C4-2B (cell line): ENCODE results near the gene OPCML.

Source experiments
- H3K27ac ChIP-seq: fragments of 450-650 bp; 2 replicates; pipeline ENCODE4 v1.5.1; 2017
- CTCF ChIP-seq: fragments of 450-650 bp; conservative IDR thresholded peaks from 2 replicates; pipeline ENCODE4 v1.5.1; 2017; ENCODE audit warnings: mild to moderate bottlenecking
- ZFX ChIP-seq: fragments of 450-650 bp; IDR thresholded peaks from 2 replicates; pipeline ENCODE4 v1.6.1; 2017

Gene OPCML

GRCh38 chr11:133232665-133233064, 299.6 kb downstream of the OPCML start:
- TF ChIP-seq ZFX (no peak), CTCF (no peak)

GRCh38 chr11:133230431-133230830, 301.9 kb downstream of the OPCML start:
- no peak for TF ChIP-seq CTCF
- no peak for TF ChIP-seq ZFX

More at GRCh38 chr11:133232665-133233064, 299.6 kb downstream of the OPCML start:
- no peak overlapping the region for H3K27ac ChIP-seq

GRCh38 chr11:133228471-133229329, 303.6 kb downstream of the OPCML start:
- H3K27ac ChIP-seq = no peak overlapping the region
- TF ChIP-seq CTCF = no peak
- TF ChIP-seq ZFX = no peak

More at GRCh38 chr11:133230431-133230830, 301.9 kb downstream of the OPCML start:
- H3K27ac ChIP-seq = no peak overlapping the region

GRCh38 chr11:133227632-133228111, 304.6 kb downstream of the OPCML start:
- TF ChIP-seq CTCF (no peak), ZFX (no peak)

GRCh38 chr11:133224271-133224670, 308.0 kb downstream of the OPCML start:
- H3K27ac ChIP-seq = no peak overlapping the region
- TF ChIP-seq ZFX (no peak), CTCF (no peak)

More at GRCh38 chr11:133227632-133228111, 304.6 kb downstream of the OPCML start:
- H3K27ac ChIP-seq = no peak overlapping the region

- TF ChIP-seq CTCF (no peak), ZFX (no peak)
- H3K27ac ChIP-seq = no peak overlapping the region
Observed at GRCh38 chr11:133222425-133223330, 309.6 kb downstream of the OPCML start.

- TF ChIP-seq ZFX (no peak), CTCF (no peak; the same call in 1 of the 2 replicates)
- no peak overlapping the region for H3K27ac ChIP-seq
Observed at GRCh38 chr11:133219543-133219942, 312.8 kb downstream of the OPCML start.
